OCI-LY7 (cell line): ENCODE data around the gene SLC16A10.

Source experiments
- CTCF ChIP-seq: fragments of 200-600 bp; sonication (generic); conservative IDR thresholded peaks from 2 replicates; pipeline ENCODE4 v1.5.1; 2014; ENCODE audit warnings: mild to moderate bottlenecking, antibody characterized with exemption, low read length, moderate library complexity, mixed read lengths
- EZH2phosphoT487 ChIP-seq: fragments of 200-600 bp; sonication (generic); IDR thresholded peaks from 2 replicates; pipeline ENCODE4 v1.6.1; 2018; ENCODE audit warnings: low read depth, borderline replicate concordance, mild to moderate bottlenecking, mixed run types, antibody characterized with exemption, low read length, moderate library complexity, mixed read lengths

GRCh38 chr6:111172563-111172962, 85.3 kb downstream of the SLC16A10 start:
- TF ChIP-seq CTCF: no peak
- no peak for TF ChIP-seq EZH2phosphoT487
